Activated CD8-positive, alpha-beta memory T cell treated with anti-CD3 and anti-CD28 coated beads, Interleukin-2, amount 50 U/mL, for 48 hours (primary cell): ENCODE results near the gene SCN8A.

Experiments
- DNase-seq: peaks from one replicate; pipeline ENCODE4 v3.0.0-alpha.2; 2020

The SCN8A gene

DNA sequence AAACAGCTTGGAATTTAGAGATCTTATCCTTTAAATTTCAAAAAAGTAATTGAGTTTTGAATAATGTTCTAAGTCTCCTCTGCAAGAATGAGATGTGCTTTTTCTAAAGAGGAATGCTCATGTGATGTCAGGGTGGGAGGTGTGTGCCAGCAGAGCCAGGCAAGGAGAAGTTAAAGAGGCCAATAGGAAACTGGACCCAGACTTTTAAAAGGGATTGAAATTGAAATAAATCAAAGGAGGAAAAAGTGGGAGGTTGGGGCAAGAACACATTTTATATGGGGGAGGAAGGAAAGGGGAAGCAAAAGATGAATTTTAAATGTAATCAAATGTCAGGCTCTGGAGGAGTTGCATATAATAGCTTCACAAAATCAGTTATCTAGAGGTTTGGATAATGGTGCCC, 131.4 kb downstream of the SCN8A start:
- DNase-seq = no peak

DNA sequence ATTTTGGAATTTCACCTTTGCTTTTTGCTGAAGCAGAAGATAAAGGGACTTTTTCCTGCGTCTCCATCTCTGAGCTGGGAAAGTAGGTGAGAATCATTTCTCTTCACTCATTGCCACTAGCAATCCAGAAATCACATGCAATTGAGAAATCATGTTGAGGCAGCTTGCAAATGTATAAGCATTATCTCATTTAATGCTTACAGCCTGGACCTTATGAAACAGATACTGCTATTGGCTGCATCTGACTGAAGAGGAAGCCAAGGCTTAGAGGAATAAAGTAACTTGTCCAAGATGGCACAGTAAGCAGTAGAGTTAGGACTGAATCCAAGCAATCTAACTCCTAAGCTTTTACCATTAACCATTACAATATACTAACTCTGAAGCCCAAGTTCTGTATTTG, 135.1 kb downstream of the SCN8A start:
- no peak for DNase-seq

DNA sequence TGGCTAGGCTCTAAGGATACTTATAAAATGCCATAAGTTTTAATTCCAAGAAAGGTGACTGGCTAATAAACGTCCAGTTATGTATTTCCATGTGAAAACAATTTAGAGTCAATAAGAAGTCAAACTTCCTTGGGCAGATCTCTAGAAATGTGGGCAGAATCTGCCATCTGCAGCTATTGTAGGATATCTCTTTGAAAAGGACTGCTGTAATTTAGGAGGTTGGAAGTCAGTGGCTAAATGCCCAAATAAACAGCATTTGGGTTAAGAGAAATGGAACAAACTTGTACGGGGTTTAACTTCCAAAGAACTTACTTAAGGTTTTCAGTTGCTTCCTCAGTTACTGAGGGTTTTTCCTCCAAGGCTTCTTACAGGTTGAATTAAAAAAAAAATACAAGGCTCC, 135.9 kb downstream of the SCN8A start:
- no peak for DNase-seq

DNA sequence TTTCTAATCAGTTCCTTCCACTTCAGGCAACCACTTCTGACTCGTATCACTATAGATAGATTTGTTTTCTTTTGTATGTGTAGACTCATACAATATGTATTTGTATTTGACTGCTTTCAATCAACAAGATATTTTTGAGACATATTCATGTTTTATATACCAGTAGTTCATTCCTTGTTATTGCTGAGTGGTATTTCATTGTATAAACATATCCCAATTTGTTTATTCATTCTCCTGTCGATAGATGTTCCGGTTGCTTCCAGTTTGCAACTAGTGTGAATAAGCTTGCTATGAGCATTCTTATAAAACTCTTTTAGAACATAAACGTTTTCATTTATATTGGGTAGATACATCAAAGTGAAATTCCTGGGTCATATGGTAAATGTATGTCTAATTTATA, 138.3 kb downstream of the SCN8A start:
- DNase-seq = no peak

DNA sequence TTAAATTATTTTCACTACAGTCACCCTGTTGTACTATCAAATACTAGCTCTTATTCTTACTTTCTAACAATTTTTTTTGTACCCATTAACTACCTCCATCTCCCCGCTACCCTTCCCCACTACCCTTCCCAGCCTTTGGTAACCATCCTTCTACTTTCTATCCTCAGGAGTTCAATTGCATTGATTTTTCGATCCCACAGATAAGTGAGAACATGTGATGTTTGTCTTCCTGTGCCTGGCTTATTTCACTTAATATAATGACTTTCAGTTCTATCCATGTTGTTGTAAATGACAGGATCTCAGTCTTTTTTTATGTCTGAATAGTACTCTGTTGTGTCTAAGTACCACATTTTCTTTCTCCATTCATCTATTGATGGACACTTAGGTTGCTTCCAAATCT, 139.7 kb downstream of the SCN8A start:
- no peak for DNase-seq

DNA sequence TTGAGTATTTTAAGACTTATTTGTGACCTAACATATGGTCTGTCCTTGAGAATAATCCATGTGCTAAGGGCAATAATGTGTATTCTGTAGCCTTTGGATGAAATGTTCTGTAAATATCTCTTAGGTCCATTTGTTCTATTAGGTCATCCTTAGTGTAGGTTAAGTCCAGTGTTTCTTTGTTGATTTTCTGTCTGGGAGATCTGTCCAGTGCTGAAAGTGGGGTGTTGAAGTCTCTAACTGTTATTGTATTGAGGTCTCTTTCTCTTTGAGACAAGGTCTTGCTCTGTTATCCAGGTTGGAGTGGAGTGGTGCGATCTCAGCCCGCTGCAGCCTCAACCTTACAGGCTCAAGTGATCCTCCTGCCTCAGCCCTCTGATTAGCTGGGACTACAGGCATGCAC, 149.5 kb downstream of the SCN8A start:
- DNase-seq = no peak

DNA sequence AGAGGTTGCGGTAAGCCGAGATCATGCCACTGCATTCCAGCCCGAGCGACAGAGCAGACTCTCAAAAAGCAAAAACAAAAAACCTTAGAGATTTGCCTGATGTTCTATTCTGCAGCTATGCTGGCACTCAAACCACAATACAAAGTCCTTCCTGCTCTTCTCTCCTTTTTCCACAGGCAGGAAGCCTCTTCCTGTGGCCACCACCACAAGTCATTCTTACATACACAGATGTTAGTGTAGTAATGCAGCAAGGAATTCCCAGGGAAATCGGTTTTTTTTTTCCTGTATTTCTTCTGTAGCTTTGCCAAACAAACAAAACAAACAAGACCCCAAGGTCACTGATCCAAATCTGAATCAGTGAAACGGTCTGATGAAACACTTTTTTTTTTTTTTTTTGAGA, 153.2 kb downstream of the SCN8A start:
- DNase-seq = no peak

DNA sequence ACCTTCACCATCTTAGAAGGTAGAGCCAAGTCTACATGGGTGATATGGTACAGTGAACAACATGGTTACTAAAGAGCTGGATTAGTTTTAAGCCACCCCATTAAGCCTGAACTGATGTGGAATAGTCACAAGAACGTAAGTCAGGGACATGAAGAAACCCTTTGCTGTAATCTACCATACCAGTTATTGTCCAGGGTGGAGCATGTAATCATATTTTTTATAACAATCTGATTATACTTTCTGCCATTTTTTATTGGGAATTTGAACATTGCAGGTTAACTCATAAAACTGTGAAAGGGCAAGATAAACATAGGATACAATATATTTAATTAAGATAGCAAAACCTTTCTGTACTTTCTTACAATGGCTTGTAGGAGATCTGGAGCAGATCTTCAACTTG, 153.9 kb downstream of the SCN8A start:
- DNase-seq = no peak

DNA sequence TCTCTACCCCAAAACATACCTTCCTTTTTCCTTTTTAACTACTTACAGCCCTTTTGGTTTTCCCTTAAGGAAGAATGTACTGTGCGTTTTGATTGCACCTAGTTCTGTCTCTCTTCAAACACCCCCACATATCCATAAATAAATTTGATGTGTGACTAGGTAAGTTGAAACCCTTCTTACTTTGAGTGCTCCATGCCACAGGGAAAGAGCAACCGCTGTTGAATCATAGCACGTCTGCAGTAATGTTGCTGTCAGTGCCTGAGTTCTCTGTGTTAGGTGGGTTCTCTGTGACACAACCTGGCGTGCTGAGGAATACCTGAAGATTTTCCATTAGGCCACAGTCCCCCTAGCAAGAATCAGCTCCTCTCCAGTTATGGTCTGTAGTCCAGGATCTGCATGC, 155.4 kb downstream of the SCN8A start:
- no peak for DNase-seq

DNA sequence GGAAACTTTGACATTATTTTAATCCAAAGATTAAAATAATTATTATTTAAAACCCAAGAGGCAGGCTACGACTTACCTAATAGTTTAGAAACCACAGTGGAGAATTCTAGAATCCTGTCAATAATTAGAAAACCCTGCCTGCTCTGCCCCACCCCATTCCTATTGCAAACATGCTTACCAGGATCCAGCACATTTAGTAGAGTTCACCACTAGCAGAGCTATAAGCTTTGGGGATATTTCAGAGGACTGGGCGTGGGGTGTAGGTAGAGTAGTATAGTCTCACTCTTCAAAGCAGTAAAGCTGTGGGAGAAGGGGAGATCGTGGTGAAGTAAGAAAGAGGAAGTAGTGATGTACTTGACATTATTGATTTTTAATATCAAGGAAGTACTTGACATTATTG, 157.2 kb downstream of the SCN8A start:
- DNase-seq = no peak

DNA sequence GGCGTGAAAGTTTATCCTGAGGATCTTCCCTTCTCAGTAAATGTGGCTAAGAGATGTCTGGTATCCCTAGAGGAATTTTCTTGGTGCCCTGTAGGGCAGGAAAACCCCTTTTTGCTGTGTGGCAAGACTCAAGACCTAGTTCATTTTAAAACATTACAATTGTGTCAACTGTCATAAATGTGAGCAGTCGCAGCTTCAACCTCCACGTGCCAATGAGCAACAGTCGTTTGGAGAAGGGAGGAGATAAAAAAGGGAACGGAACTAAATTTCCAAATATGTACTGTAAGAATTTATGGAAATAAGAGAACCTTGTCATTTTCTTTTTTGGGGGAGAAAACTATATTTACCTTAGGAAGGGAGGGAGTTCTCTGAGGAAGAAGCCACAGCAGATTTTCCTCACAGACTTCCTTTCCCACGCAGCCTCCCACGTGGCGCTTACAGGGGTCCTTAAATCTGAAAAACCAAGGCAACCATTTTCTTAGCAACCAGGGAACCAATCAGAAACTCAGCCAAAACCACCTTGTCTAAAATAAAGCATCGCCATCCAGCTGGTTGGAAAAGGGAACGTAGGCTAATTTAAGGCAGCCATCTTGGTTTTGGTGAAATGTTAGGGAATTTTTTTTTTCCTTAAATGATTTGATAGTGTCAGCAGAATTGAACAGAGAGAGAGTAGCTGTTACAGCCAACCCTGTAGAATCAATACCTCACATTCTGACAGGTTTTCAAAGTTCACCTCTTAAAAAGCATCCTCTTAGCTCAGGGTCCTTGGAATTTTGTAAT, 158.4 kb downstream of the SCN8A start:
- no peak for DNase-seq

DNA sequence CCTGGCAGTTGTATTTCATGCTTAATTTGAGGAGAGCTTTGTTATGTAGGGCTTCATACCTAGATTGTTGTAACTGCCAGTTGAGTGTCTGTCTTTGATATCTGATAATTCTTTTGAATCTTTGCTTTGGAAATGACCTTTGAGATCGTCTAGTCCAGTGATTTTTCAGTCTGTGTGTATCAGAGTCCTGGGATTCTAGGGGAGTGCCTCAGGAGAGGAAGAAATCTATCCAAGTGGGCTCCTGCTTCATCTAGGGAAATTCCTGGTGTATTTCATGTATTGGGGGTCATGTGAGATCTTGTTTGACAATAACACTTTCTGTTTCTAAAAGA, 158.9 kb downstream of the SCN8A start:
- DNase-seq = no peak

DNA sequence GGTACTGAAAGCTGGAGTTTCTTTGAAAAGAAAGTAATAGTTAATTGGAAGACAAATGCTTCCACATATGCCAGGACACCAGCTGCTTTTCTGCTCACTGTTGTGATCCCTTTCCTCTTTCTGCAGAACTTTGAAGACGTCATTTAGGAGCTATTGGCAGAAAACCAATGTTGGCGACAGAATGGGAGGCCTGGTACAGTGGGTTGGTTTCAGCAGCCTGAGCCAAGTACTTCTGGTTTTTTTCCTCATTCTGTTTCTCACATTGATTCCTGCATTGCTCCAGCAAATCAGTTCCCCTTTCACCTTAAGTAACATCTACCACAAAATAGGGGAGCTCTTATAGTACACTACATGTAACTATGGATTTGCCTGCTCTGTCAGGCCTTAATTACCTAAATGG, 160.6 kb downstream of the SCN8A start:
- DNase-seq = no peak

DNA sequence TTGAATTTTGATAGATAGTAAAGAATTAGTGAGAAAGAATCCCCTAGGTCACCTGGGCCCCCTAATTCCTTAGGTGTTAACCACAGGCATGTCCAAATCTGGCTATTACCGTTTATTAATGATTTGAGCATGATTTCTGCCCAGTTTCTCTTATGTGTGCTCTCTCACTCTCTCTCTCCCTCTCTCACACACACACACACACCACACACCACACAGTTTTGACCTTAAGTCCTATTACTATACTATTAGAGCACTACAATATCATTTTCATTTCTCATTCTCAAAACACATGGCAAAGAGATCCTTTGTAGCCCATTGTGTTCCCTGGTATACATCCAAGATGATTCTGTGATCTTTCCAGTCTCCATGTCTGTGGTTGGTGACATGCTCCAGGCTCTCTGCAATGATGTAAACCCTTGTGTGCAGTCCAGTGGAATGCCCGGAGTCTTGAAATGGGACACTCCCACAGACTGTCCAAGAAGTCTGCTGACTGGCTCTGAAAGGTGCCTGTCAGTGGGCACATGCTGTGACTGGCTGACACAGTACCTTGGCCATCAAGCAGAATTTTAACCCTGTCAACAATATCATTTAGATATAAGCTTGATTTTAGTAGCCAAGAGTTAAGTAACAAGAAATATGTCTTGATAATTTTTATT, 161.3 kb downstream of the SCN8A start:
- no peak for DNase-seq

DNA sequence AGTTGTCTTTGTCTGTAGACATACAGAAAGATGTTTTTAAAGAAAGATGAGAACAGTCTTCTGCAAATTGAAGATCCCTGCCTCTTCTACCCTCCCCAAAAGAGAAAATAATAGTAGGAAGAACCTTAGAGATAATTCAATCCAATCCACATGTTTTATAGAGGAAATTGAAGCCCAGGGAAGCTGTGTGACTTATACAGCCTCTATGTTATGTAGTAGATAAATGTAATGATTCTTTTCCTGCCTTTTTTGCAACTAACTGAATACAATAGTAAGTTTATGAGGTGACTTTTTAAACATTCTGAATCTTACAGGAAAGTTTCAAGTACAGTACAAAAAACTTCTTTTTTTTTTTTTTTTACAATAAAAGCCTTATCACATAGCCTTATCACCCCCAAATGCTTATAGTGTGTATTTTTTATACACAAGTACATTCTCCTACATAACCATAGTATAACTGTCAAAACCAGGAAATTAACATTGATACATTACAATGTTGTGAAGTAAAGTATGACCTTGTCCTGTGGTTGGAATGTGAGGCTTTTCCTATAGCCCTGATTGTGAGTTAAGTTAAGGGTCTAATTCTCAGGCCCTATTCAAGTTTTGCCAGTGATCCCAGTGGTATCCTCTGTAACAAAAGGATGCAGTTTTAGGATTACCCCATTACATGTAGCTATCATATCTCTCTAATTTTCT, 163.1 kb downstream of the SCN8A start:
- no peak for DNase-seq

DNA sequence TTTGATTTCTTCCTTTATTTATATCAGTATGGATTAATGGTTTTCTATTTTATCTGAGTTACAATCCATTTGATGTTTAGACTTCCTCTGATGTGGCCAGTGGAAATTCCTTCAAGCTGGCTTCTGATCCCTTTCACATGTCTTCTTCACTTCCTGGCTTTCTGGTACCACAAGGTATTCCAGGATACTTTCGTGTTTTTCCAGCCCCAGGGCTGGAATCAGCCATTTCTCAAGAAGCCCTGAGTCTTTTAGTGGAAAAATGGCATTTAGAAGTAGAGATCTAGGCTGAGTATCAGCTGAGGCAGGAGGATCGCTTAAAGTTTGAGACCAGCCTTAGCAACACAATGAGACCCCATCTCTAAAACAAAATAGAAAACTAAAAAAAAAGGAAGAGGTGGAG, 164.2 kb downstream of the SCN8A start:
- no peak for DNase-seq

DNA sequence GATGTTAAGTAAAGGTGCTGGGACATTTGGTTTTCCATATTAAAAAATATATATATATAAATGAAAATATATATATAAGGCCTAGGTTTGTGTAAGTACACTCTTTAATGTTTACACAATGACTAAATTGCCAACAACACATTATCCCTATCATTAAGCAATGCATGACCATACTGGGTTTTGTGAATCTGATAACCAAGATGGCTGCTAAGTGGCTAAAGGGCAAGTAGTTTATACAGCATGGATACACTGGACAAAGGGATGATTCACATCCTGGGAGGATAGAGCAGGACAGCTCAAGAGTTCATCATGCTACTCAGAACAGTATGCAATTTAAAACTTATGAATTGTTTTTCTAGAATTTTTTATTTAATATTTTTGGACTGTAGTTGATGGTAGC, 168.1 kb downstream of the SCN8A start:
- no peak for DNase-seq

DNA sequence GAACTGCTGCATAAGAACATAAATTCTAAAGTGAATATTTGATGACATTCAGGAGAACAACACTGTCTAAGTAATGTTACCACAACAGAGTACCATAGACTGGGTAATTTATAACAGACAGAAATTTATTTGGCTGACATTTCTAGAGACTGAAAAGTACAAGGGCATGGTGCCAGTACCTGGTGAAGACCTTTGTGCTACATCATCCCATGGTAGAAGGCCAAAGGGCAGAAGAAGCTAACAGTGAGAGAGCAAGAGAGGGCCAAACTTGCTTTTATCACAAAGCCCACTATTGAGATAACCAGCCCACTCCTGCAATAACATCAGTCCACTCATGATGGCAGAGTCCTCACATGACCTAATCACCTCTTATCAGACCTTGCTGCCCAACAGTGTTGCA, 168.7 kb downstream of the SCN8A start:
- no peak for DNase-seq

DNA sequence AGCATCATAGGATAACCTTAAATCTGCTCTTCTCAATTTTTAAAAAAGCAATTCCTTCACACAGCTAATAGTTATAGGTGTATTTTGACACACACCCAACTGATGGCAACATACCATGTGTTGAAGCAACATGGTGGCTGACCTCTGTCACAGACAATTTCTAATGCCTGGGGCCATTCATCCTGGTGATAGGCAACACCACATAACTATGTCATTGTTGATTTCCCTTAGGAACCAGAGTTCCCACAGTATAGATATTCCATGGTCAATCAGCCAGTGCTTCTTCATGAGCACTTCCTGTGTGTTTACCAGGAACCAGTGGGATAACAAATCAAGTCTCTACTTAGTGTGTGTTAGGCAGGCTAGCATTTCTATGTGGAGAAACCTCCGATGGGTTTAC, 169.2 kb downstream of the SCN8A start:
- no peak for DNase-seq

DNA sequence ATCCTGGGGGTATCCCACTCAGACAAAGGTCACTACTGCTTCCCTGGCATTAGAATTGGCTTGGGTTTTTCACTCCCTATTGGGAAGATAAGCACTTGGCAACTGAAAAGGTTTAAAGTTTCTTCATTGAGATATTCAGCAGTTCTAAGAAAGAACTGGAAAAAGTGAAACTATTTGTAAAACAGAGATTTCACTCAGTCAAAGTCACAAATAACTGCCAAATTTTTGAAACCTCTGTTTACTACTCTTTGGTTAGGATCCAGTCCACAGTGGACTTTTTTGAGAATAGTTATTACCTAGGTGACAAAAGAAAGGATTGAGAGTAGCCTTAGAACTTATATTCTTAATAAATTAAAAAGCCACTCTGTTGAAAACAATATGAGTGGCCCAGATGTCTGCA, 172.7 kb downstream of the SCN8A start:
- DNase-seq = no peak

DNA sequence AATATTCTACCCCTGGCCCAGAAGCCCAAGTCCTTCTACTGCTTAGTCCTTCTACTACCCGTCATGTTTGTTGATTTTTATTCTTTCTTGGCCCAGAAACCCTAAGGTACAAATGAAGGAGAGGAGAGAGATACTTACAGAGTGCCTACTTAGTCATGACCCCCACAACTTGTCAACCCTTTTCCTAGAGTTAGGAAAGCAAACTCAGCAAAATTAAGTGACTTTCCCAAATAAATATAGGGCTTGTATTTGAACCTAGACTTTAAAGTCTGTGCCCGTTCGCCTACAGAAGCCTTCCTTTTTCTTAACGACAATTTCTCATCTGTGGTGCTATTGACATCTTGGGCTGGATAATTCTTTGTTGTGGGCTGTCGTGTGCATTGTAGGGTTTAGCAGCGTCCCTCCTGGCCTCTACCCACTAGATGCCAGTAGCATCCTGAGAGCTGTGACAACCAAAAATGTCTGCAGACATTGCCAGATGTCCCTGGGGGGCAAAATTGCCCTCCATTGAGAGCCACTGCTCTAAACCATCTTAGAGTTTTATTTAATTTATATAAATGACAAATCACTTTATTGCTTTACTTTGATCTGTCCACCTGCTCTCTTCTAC, 175.1 kb downstream of the SCN8A start:
- DNase-seq = no peak

DNA sequence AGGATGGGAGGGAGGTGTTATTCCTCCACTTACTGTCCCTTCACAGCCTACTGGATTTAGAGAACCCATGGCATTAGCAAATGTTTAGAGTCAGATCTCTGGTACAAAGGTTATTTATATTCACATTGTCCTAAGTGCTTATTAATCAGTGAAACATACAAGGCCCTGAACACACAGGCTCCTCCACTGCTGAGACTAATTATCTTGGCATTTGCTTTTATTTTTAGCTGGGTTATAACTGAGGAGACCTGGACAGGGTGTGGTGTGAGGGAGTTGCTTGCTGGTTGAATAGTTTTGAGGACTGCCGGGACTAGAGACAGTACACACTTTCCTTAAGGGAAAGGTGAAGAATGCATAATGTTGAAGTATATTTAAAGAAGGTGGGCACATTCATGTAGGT, 180.0 kb downstream of the SCN8A start:
- DNase-seq = no peak

DNA sequence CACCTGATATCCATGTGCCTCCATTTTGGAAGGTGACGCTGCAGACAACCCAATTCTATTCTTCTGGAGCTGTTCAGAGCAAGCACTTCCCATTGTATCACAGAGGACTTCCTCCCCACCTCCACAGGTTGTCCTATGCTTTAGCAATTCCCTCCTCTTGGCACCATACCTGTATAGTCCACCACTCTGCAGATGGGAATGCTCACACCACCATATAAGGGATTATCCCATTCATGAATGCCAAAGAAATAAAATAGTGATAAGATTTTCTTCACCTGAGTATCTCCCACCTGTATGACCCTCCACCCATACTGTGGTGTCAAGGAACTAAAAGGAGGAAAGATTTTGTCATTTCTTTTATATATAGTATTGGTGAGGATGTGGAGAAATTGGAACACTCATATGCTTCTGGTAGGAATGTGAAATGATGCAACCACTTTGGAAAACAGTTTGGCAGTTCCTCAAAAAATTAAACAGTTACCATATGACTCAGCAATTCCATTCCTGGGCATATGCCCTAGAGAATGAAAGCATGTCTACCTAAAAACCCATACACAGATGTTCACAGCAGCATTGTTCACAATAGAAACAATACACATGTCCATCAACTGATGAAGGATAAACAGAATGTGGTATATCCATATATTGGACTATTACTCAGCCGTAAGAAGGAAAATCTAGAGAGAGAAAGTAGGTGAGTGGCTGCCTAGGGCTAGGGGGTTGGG, 182.3 kb downstream of the SCN8A start:
- DNase-seq = no peak
